Spleen (tissue), 7 donors: ENCODE results near the gene KDM2A.

Experiments
- CTCF ChIP-seq, 11 experiments: fragments of 200-600 bp in 7 of 11; fragments of 450-650 bp in 4 of 11; sonication (generic) in 4 of 11; IDR thresholded peaks in 8 of 11; conservative IDR thresholded peaks in 3 of 11; 1 replicate in 7 of 11; 2 replicates in 4 of 11; pipeline versions ENCODE4 v1.4.0 to v1.8.0; 2016 to 2021; ENCODE audit warnings: antibody characterized with exemption in 11 of 11, inconsistent platforms in 4 of 11, mild to moderate bottlenecking in 1 of 11
- POLR2A ChIP-seq, 3 donors: fragments of 450-650 bp; IDR thresholded peaks; one replicate each; pipeline ENCODE4 v1.5.1; 2017; ENCODE audit warnings: antibody characterized with exemption in 3 of 3, mild to moderate bottlenecking in 1 of 3
- POLR2AphosphoS5 ChIP-seq, 3 donors: sonication (generic); formaldehyde crosslinking; IDR thresholded peaks; one replicate each; pipeline ENCODE4 v1.5.1; 2017; ENCODE audit warnings: antibody characterized with exemption in 3 of 3
- donor health status: DM: no; HTN: no; CAD: no; lungs with moderate emphysema.
- donor health status: DM: no; HTN: no; CAD: no.
- donor health status: DM: no; HTN: no; CAD: no.

GRCh38 chr11:67194096-67194495 lies 75.0 kb downstream of the KDM2A start:
- TF ChIP-seq POLR2A (IDR thresholded peaks at IDR 0.05) (no peak), CTCF (IDR thresholded peaks at IDR 0.05 in 8 of 11, conservative IDR thresholded peaks at IDR 0.05 in 3 of 11) (no peak), POLR2AphosphoS5 (IDR thresholded peaks at IDR 0.05) (no peak)
